Skeletal muscle satellite cell (primary cell): ENCODE data around the gene PDZD2.
"Not testable (repeated sequence)": the region's sequence is repeated elsewhere in the genome, so short reads cannot be mapped to it uniquely, and the experiment has no call there.

Experiments used
- H3K27me3 ChIP-seq: 2 replicates; pipeline ENCODE4 v1.7.0; 2013; ENCODE audit warnings: low read length; ENCODE audit not compliant: control insufficient read depth, insufficient read depth
- H3K36me3 ChIP-seq: 2 replicates; pipeline ENCODE4 v1.7.0; 2013; ENCODE audit warnings: mild to moderate bottlenecking, control low read depth, low read length; ENCODE audit not compliant: insufficient read depth
- H3K4me1 ChIP-seq: 2 replicates; pipeline ENCODE4 v1.7.0; 2013; ENCODE audit warnings: low read length; ENCODE audit not compliant: control insufficient read depth, insufficient read depth
- H3K4me2 ChIP-seq: 2 replicates; pipeline ENCODE4 v1.7.0; 2013; ENCODE audit warnings: mild to moderate bottlenecking, low read length
- H3K4me3 ChIP-seq: 2 replicates; pipeline ENCODE4 v1.7.0; 2013; ENCODE audit warnings: low read length
- H3K9ac ChIP-seq: 2 replicates; pipeline ENCODE4 v1.7.0; 2013; ENCODE audit warnings: mild to moderate bottlenecking, low read depth, low read length, moderate library complexity
- H3K9me3 ChIP-seq: replicated peaks from 2 replicates; pipeline ENCODE4 v1.7.0; 2013; ENCODE audit warnings: mild to moderate bottlenecking, control low read depth, low read length

PDZD2 gene

DNA sequence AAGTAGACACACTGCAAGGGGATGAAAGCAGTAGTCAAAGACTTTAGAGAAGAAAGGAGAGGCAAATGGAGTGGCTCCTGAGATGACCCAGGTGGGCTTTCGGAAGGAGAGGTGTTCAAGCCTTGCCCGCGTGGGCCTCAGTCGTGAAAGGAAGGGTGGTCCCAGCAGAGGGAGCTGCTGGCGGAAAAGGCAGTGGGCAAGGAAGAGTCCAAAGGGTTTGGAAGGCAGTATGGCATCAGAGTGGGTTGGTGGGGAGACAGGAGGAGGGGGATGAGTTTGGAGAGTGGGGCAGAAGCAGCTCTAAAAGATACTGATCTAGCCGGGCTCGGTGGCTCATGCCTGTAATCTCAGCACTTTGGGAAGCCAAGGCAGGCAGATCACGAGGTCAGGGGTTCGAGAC lies 369.8 kb downstream of the PDZD2 start:
- H3K9ac ChIP-seq: no peak overlapping the region
- no peaks in the 10 kb centered on the region for H3K36me3 ChIP-seq
- H3K4me2 ChIP-seq: no peak overlapping the region
- no peaks in the 10 kb centered on the region for H3K9me3 ChIP-seq
- H3K4me1 ChIP-seq: no peaks in the 10 kb centered on the region
- peaks cover 19% of the 10 kb centered on the region for H3K27me3 ChIP-seq
- no peak overlapping the region for H3K4me3 ChIP-seq

- Histone ChIP-seq H3K4me3 (no peak overlapping the region), H3K9me3 (no peaks in the 10 kb centered on the region), H3K4me2 (no peak overlapping the region), H3K9ac (no peak overlapping the region), H3K27me3 (peaks cover 29% of the 10 kb centered on the region), H3K4me1 (peaks cover 6% of the 10 kb centered on the region), H3K36me3 (no peaks in the 10 kb centered on the region)
Measured at GRCh38 chr5:32013658-32014057, 374.7 kb downstream of the PDZD2 start.

DNA sequence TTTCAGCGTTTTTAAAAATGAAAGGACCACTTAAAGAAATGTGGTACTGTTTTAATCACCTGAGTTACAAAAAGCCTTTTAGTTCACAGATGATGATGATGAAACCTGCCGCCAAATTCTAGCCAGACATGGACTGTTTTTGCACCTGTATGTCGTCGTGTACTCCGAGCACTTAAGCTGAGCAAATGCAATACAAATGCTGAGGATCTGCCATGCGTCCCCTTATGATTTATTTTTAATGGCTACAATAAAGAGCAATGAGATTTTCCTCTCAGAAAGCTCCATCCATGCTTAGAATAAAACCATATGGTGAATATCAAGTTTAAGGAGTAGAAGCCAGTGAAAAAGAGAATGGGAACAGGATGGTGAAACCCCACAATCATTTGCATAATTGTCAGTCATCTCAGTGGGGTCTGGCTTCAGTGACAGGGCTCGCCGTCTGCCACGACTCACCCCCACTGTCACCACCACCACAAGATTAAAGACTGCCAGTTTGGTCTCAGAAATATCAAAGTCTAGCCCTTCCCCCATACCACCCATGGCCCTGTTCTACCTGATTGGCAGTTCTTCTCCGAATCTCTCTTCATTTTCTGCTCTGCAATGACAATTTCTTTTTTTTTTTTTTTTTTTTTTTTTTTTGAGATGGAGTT lies 375.3 kb downstream of the PDZD2 start:
- H3K4me3 ChIP-seq: no peak overlapping the region
- no peak overlapping the region for H3K9ac ChIP-seq
- H3K4me1 ChIP-seq: peaks cover 6% of the 10 kb centered on the region
- no peaks in the 10 kb centered on the region for H3K36me3 ChIP-seq
- H3K27me3 ChIP-seq: peaks cover 29% of the 10 kb centered on the region
- H3K9me3 ChIP-seq: no peaks in the 10 kb centered on the region
- no peak overlapping the region for H3K4me2 ChIP-seq

- H3K4me3 ChIP-seq, H3K4me1 ChIP-seq, H3K36me3 ChIP-seq, H3K9ac ChIP-seq, H3K4me2 ChIP-seq, H3K9me3 ChIP-seq: not testable (repeated sequence)
- H3K27me3 ChIP-seq: peaks cover 30% of the 10 kb centered on the region
Measured at GRCh38 chr5:32015262-32015661, 376.3 kb downstream of the PDZD2 start.

DNA sequence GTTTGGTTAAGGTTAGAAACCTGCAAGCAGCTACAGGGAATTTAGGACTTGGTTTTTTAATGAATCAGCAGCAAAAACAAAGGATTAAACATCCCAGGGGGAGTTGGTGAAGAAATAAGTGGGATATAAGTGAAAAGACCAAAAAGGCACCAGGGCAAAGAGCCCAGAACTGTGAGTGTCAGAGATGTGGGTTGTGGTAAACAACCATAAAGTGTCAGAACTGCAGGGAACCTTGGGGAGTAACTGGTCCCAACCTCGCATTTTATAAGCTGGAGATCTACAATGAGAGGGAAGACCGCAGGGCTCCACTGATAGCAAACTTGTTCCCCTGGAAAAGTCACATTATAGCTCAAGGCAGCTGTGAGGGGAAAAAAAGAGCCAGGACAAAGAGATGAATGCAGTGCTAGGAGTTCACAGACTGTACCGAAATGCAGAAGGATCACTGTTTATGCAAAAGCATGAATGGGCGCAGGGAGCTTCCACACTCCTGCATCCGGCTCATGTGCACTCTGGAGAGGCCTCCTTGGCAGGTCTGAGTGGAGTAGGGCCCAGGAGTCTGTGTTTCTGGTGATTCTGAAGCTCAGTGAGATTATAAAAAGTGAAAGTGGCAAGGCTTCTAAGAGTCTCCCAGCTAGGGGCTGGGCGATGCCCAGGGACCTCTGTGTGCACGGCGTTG lies 378.9 kb downstream of the PDZD2 start:
- Histone ChIP-seq H3K4me3 (no peak overlapping the region), H3K9ac (no peak overlapping the region), H3K27me3 (peaks cover 25% of the 10 kb centered on the region), H3K9me3 (no peaks in the 10 kb centered on the region), H3K4me1 (peaks cover 6% of the 10 kb centered on the region), H3K36me3 (no peaks in the 10 kb centered on the region), H3K4me2 (no peak overlapping the region)

DNA sequence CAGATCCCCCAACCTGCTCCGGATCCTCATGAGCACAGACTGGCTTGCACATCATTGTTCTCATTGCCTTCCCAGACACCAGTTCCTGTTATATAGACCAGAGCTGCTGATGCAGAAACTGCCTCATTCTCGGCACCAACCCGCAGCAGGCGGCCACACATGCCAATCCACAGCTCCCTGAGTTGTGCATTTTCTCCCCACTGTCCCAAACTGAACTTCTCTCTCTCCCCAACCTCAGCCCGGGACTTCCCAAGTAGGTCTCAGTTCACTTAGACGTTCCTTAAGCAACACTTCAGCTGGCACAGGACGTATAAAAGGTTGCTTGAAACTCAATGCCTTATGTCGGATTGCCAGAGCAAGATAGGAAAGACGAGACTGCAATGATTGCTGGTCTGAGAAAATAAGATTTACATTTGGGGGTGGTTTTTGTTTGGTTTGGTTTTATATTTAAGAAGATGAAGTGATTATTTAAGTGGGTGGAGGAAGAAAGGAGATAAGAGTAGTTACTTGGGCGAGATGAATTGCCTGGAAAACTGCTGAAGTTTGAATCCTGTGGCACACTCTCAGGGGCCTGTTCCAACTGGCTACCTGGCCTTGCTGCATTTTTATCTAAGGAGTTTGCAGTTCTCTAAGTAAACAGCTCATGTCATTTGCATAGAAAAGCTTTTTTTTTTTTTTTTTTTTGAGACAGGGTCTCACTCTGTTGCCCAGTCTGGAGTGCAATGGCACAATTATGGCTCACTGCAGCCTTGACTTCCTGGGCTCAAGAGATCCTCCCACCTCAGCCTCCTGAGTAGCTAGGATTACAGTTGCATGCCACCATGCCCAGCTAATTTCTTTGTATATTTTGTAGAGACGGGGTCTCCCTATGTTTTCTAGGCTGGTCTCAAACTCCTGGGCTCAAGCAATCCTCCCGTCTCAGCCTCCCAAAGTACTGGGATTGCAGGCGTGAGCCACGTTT lies 379.8 kb downstream of the PDZD2 start:
- Histone ChIP-seq H3K27me3 (peaks cover 30% of the 10 kb centered on the region), H3K4me3 (no peak overlapping the region), H3K9me3 (no peaks in the 10 kb centered on the region), H3K4me2 (no peak overlapping the region), H3K36me3 (no peaks in the 10 kb centered on the region), H3K9ac (no peak overlapping the region), H3K4me1 (peaks cover 6% of the 10 kb centered on the region)

DNA sequence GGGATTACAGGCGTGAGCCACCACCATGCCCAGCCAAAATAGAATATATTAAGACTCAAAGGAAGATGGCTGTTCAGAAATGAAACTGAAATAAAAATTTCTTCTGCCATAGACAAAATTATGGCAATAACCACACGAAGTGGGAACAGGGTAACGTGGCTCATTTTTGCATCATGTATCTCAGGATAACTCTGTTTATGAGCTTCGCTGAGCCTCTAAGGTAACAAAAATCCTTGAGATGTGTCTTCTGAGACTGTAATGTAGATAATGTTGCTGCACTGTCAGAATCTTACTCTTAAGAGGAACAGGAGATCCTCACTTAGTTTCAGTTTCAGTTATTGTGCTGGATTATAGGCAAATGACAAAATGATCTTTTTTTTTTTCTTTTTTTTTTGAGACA lies 381.3 kb downstream of the PDZD2 start:
- peaks cover 34% of the 10 kb centered on the region for H3K27me3 ChIP-seq
- H3K4me1 ChIP-seq: peaks cover 6% of the 10 kb centered on the region
- no peaks in the 10 kb centered on the region for H3K9me3 ChIP-seq
- no peak overlapping the region for H3K4me3 ChIP-seq
- no peaks in the 10 kb centered on the region for H3K36me3 ChIP-seq
- H3K9ac ChIP-seq: no peak overlapping the region
- H3K4me2 ChIP-seq: no peak overlapping the region

GRCh38 chr5:32020946-32021345 lies 382.0 kb downstream of the PDZD2 start:
- H3K4me2 ChIP-seq: no peak overlapping the region
- peaks cover 6% of the 10 kb centered on the region for H3K4me1 ChIP-seq
- no peak overlapping the region for H3K9ac ChIP-seq
- no peaks in the 10 kb centered on the region for H3K9me3 ChIP-seq
- no peak overlapping the region for H3K4me3 ChIP-seq
- no peaks in the 10 kb centered on the region for H3K36me3 ChIP-seq
- peaks cover 34% of the 10 kb centered on the region for H3K27me3 ChIP-seq

GRCh38 chr5:32021771-32022170 lies 382.8 kb downstream of the PDZD2 start:
- Histone ChIP-seq H3K4me2 (no peak overlapping the region), H3K27me3 (peaks cover 26% of the 10 kb centered on the region), H3K4me3 (no peak overlapping the region), H3K9ac (no peak overlapping the region), H3K4me1 (peaks cover 6% of the 10 kb centered on the region), H3K9me3 (no peaks in the 10 kb centered on the region), H3K36me3 (no peaks in the 10 kb centered on the region)

GRCh38 chr5:32022638-32023037 lies 383.7 kb downstream of the PDZD2 start:
- Histone ChIP-seq H3K36me3 (no peaks in the 10 kb centered on the region), H3K4me2 (no peak overlapping the region), H3K4me1 (peaks cover 13% of the 10 kb centered on the region), H3K9ac (no peak overlapping the region), H3K27me3 (peaks cover 26% of the 10 kb centered on the region), H3K4me3 (no peak overlapping the region), H3K9me3 (no peaks in the 10 kb centered on the region)

- Histone ChIP-seq H3K4me3 (no peak overlapping the region), H3K27me3 (peaks cover 17% of the 10 kb centered on the region), H3K9ac (no peak overlapping the region), H3K36me3 (no peaks in the 10 kb centered on the region), H3K4me2 (no peak overlapping the region), H3K4me1 (peaks cover 18% of the 10 kb centered on the region), H3K9me3 (no peaks in the 10 kb centered on the region)
Measured at GRCh38 chr5:32023816-32024215, 384.9 kb downstream of the PDZD2 start.
